ENCODE data around the gene CHGA. TPM values are rescaled to one million over a fixed set of nuclear protein-coding genes. Genes with fewer than 3 reads are reported as not detected.

Gene CHGA
- total RNA-seq, 1 donor = not detected

- Histone ChIP-seq H3K27ac (ENCODE audit: low read depth, low read length) (no peak overlapping the region), H3K4me2 (ENCODE audit: insufficient read depth, low read length) (no peak overlapping the region), H2AFZ (ENCODE audit: low read length) (no peak overlapping the region), H3K4me1 (ENCODE audit: insufficient read depth, low read length) (no peaks in the 10 kb centered on the region), H3K27me3 (ENCODE audit: insufficient read depth, low read length) (no peaks in the 10 kb centered on the region), H3K79me2 (ENCODE audit: insufficient read depth, low read length) (no peaks in the 10 kb centered on the region), H3K4me3 (ENCODE audit: insufficient read depth, low read length) (no peak overlapping the region), H4K20me1 (ENCODE audit: insufficient read depth, low read length) (no peaks in the 10 kb centered on the region), H3K36me3 (ENCODE audit: insufficient read depth, low read length) (no peaks in the 10 kb centered on the region), H3K9me3 (ENCODE audit: low read depth, low read length) (no peaks in the 10 kb centered on the region)
- TF ChIP-seq CTCF (IDR thresholded peaks at IDR 0.05; ENCODE audit: extremely low read depth, low read depth, low read length) = no peak
- DNase-seq (ENCODE audit: insufficient read length, low spot score, missing footprints) = no peak
Observed at GRCh38 chr14:92942136-92942535, 19.2 kb downstream of the CHGA start.

- Histone ChIP-seq H3K4me1 (ENCODE audit: insufficient read depth, low read length) (no peaks in the 10 kb centered on the region), H3K79me2 (ENCODE audit: insufficient read depth, low read length) (no peaks in the 10 kb centered on the region), H4K20me1 (ENCODE audit: insufficient read depth, low read length) (no peaks in the 10 kb centered on the region), H3K36me3 (ENCODE audit: insufficient read depth, low read length) (no peaks in the 10 kb centered on the region), H3K27me3 (ENCODE audit: insufficient read depth, low read length) (no peaks in the 10 kb centered on the region), H3K4me3 (ENCODE audit: insufficient read depth, low read length) (no peak overlapping the region), H2AFZ (ENCODE audit: low read length) (no peak overlapping the region), H3K9me3 (ENCODE audit: low read depth, low read length) (no peaks in the 10 kb centered on the region), H3K4me2 (ENCODE audit: insufficient read depth, low read length) (no peak overlapping the region), H3K27ac (ENCODE audit: low read depth, low read length) (no peak overlapping the region)
- TF ChIP-seq CTCF (IDR thresholded peaks at IDR 0.05; ENCODE audit: extremely low read depth, low read depth, low read length) = no peak
- no peak for DNase-seq (ENCODE audit: insufficient read length, low spot score, missing footprints)
Observed at GRCh38 chr14:92942576-92942975, 19.6 kb downstream of the CHGA start.

GRCh38 chr14:92942976-92943710 is 20.2 kb downstream of the CHGA start:
- Histone ChIP-seq H3K36me3 (ENCODE audit: insufficient read depth, low read length) (no peaks in the 10 kb centered on the region), H4K20me1 (ENCODE audit: insufficient read depth, low read length) (no peaks in the 10 kb centered on the region), H3K79me2 (ENCODE audit: insufficient read depth, low read length) (no peaks in the 10 kb centered on the region), H3K4me2 (ENCODE audit: insufficient read depth, low read length) (no peak overlapping the region), H3K27ac (ENCODE audit: low read depth, low read length) (no peak overlapping the region), H2AFZ (ENCODE audit: low read length) (no peak overlapping the region), H3K9me3 (ENCODE audit: low read depth, low read length) (no peaks in the 10 kb centered on the region), H3K4me1 (ENCODE audit: insufficient read depth, low read length) (no peaks in the 10 kb centered on the region), H3K4me3 (ENCODE audit: insufficient read depth, low read length) (no peak overlapping the region), H3K27me3 (ENCODE audit: insufficient read depth, low read length) (no peaks in the 10 kb centered on the region)
- DNase-seq (ENCODE audit: insufficient read length, low spot score, missing footprints) = no peak
- TF ChIP-seq CTCF (IDR thresholded peaks at IDR 0.05; ENCODE audit: extremely low read depth, low read depth, low read length) = no peak

DNA sequence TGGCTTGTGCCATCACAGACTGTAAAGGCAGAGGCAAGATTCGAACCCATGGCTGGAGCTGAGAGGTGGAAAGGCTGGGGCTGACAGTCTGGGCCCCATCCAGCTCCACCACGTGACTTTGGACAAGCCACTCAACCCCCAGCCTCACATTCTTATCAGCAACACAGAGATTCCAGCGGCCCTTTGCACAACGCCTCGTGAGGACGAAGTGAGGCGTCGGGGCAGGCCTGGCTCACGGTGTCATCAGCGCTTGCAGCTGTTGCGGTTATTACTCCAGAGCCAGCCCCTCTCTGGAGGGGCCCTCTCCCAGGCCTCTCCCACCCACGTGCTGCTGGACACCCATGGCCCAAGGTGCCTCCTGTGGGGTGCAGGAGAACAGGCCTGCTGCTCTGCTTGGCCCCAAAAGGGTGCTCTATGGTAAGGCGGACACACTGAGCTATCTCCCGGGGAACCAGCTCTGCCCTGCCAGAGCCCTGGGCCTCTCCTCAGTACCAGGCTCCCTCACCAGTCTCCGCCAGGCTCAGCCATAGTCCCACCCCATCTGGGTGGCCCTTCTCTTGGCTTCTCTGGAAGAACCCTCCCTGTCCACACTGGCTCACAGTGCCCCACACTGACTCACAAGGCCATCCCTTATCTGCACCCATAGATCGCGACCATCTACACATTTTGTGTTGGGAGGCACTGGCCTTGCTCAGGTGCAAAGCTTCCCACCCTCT is 21.1 kb downstream of the CHGA start:
- H3K4me1 ChIP-seq (ENCODE audit: insufficient read depth, low read length) = no peaks in the 10 kb centered on the region
- H3K4me3 ChIP-seq (ENCODE audit: insufficient read depth, low read length) = no peak overlapping the region
- H3K27me3 ChIP-seq (ENCODE audit: insufficient read depth, low read length) = no peaks in the 10 kb centered on the region
- no peaks in the 10 kb centered on the region for H4K20me1 ChIP-seq (ENCODE audit: insufficient read depth, low read length)
- no peak overlapping the region for H3K27ac ChIP-seq (ENCODE audit: low read depth, low read length)
- no peaks in the 10 kb centered on the region for H3K79me2 ChIP-seq (ENCODE audit: insufficient read depth, low read length)
- DNase-seq (ENCODE audit: insufficient read length, low spot score, missing footprints) = no peak
- H3K4me2 ChIP-seq (ENCODE audit: insufficient read depth, low read length) = no peak overlapping the region
- H2AFZ ChIP-seq (ENCODE audit: low read length) = no peak overlapping the region
- no peaks in the 10 kb centered on the region for H3K9me3 ChIP-seq (ENCODE audit: low read depth, low read length)
- H3K36me3 ChIP-seq (ENCODE audit: insufficient read depth, low read length) = no peaks in the 10 kb centered on the region
- TF ChIP-seq CTCF (IDR thresholded peaks at IDR 0.05; ENCODE audit: extremely low read depth, low read depth, low read length) = no peak

Measured in osteoblast (primary cell).